Gastroesophageal sphincter (tissue), 3 donors: ENCODE results near the gene PRKN.

Source experiments
- CTCF ChIP-seq, 4 experiments: fragments of 200-600 bp in 2 of 4; fragments of 450-650 bp in 2 of 4; sonication (generic) in 1 of 4; IDR thresholded peaks; one replicate each; pipeline ENCODE4 v1.5.1; 2017 to 2019; ENCODE audit warnings: antibody characterized with exemption in 4 of 4, mild to moderate bottlenecking in 2 of 4, moderate library complexity in 2 of 4
- EP300 ChIP-seq: sonication (generic); formaldehyde crosslinking; IDR thresholded peaks from one replicate; pipeline ENCODE4 v1.6.1; 2017; ENCODE audit warnings: antibody characterized with exemption, mild to moderate bottlenecking
- POLR2A ChIP-seq, 2 donors: fragments of 450-650 bp; IDR thresholded peaks; one replicate each; pipeline ENCODE4 v1.6.1; 2017; ENCODE audit warnings: antibody characterized with exemption in 2 of 2, mild to moderate bottlenecking in 2 of 2, moderate library complexity in 1 of 2
- POLR2AphosphoS5 ChIP-seq: sonication (generic); formaldehyde crosslinking; IDR thresholded peaks from one replicate; pipeline ENCODE4 v1.6.1; 2017; ENCODE audit warnings: antibody characterized with exemption

GRCh38 chr6:162026031-162026430, 701.5 kb downstream of the PRKN start:
- no peak for TF ChIP-seq CTCF (IDR thresholded peaks at IDR 0.05)
- TF ChIP-seq POLR2AphosphoS5 = no peak
- TF ChIP-seq POLR2A (IDR thresholded peaks at IDR 0.05) = no peak
- TF ChIP-seq EP300 = no peak
